Right lung (tissue), 10 donors: ENCODE results near the gene AP5B1. TPM values are rescaled to one million over a fixed set of nuclear protein-coding genes. Genes with fewer than 3 reads are reported as not detected.
A peak's percentile ranks its signal among the peaks of the same experiment; 100 is the strongest.

Source experiments
- DNase-seq, 2 donors: peaks; one replicate each; pipeline ENCODE4 v3.0.0-alpha.2; 2013
- long read RNA-seq, 8 donors: transcript quantifications; one replicate each; lab custom pipeline, GENCODE V29; 2026
- polyA plus RNA-seq, 5 donors: library from polyadenylated mRNA; unstranded; fragments of 120-200 nt; gene quantifications; one replicate each; pipeline versions ENCODE4 v1.2.1 to v1.2.3, GENCODE V29; 2013; ENCODE audit warnings: inconsistent platforms in 1 of 5, low replicate concordance in 1 of 5; ENCODE audit not compliant: insufficient read length in 5 of 5, insufficient read depth in 1 of 5

The AP5B1 gene, protein sequence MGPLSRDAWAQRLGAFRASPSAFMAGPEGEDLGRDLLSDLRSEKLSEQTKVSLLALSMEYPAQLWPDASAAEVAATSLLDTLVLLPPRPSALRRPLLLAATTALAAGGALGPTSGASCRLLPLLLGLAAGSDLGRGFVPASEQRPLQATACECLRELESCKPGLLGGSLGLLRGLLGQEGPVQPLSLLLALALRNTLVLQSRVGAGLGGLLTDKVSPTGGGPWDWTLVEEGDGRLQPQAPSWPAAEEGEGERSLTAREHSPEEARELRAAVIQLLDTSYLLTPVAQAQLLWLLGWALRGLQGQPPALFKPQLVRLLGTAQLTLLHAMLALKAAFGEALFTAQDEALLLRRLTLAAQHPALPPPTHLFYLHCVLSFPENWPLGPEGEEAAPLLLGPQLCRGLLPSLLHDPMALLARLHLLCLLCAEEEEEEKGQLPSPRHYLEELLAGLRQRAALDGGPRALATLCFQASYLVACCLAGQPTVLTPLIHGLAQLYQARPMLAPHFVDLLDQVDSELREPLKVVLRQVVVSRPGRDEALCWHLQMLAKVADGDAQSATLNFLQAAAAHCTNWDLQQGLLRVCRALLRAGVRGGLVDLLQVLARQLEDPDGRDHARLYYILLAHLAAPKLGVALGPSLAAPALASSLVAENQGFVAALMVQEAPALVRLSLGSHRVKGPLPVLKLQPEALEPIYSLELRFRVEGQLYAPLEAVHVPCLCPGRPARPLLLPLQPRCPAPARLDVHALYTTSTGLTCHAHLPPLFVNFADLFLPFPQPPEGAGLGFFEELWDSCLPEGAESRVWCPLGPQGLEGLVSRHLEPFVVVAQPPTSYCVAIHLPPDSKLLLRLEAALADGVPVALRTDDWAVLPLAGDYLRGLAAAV
- polyA plus RNA-seq, result 1 to 10 TPM; 2.2 to 4.2 (median 3.4) TPM
- long read RNA-seq, donor 1, full-length matches to known transcripts, result 1 of 1 reads
- long read RNA-seq, donor 1, partial matches to known transcripts, result 0 of 1 reads
- long read RNA-seq, donor 1, other reads (novel, unspliced or antisense), result 0 of 1 reads
- long read RNA-seq, donor 2, full-length matches to known transcripts, result 1 of 1 reads
- long read RNA-seq, donor 2, partial matches to known transcripts, result 0 of 1 reads
- long read RNA-seq, donor 2, other reads (novel, unspliced or antisense), result 0 of 1 reads
- long read RNA-seq, donor 3, full-length matches to known transcripts, result 1 of 1 reads
- long read RNA-seq, donor 3, partial matches to known transcripts, result 0 of 1 reads
- long read RNA-seq, donor 3, other reads (novel, unspliced or antisense), result 0 of 1 reads
- long read RNA-seq, donor 4, full-length matches to known transcripts, result 2 of 2 reads
- long read RNA-seq, donor 4, partial matches to known transcripts, result 0 of 2 reads
- long read RNA-seq, donor 4, other reads (novel, unspliced or antisense), result 0 of 2 reads
- long read RNA-seq, donor 5, full-length matches to known transcripts, result 2 of 2 reads
- long read RNA-seq, donor 5, partial matches to known transcripts, result 0 of 2 reads
- long read RNA-seq, donor 5, other reads (novel, unspliced or antisense), result 0 of 2 reads
- long read RNA-seq, donor 6, full-length matches to known transcripts, result 1 of 1 reads
- long read RNA-seq, donor 6, partial matches to known transcripts, result 0 of 1 reads
- long read RNA-seq, donor 6, other reads (novel, unspliced or antisense), result 0 of 1 reads
- long read RNA-seq, donor 7, result 0 reads
- long read RNA-seq, donor 8, result 0 reads

DNA sequence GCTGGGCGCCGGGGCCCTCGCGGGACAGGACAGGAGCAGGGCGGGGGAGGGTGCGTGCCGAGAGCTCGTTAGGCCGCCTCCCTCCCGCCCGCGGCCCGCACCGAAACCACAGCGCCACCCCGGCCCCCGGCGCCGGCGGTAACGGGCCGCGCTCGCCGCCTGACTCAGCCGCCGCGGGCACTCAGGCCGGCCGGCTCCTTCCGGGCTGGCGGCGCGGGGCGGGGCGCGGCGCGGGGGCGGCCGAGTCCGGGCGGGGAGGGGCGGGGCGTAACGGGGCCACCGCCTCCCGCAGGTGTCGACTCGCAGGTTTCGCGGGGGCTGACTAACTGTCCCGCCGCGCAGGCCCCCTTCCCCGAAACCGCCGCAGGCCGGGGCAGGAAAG, at the start of gene AP5B1:
TSS of gene AP5B1 (minus strand) at position 207 of the 382 bp plus-strand sequence. CDS start 385 bp downstream, outside the sequence.
- no peak for DNase-seq

DNA sequence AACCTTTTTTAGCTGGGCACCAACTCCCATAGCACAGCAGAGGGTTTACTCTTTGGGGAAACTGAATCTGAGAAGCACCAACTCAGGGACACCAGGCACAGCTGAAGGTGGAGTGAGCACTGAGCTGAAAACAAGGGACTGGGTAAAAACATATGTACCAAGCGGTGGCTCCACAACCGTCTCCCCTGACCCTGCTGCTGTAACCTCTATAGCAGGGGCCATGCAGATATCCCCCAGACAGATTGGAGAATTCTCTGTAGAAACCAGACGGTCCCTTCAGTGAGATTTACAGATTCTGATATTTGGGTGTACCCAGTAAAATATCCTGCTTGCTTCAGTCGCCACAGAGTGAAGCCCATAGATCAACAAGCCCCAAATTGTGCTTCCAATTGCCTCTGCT, 48.7 kb upstream of the AP5B1 start:
- DNase-seq, result no peak

DNA sequence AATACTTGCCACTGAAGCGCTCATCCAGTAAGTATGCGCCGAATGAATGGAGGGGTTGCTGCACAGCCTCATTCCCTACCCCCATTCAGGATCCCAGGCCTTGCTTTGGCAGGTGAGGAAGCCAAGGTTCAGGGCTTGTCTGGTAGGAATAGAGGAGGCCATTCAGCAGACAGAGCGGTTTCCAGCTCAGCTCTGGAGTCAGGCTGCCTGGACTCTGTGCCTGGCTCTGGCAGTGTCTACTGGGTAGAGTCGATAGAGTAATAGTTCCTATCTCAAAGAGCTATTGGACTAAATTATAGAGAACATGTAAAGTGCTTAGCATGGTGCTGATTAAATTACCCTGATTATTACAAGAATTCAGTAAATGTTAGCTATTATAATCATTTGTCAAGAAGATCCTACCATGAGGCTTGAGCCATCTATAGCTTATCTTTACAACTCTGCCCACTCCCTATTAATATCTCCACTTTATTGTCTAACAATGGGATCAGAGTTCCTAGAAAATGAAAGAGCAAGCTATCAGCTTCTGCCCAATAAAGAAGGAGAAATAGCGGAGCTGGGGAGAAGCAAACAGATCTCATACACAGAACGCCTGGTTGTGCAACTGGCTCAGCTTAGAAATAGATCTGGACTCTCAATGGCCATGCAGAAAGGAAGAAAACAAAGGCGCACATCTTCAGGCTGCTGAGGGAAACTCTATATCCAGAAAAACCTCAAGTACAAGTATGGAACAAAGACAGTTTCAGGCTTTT, 46.4 kb upstream of the AP5B1 start:
- no peak for DNase-seq

DNA sequence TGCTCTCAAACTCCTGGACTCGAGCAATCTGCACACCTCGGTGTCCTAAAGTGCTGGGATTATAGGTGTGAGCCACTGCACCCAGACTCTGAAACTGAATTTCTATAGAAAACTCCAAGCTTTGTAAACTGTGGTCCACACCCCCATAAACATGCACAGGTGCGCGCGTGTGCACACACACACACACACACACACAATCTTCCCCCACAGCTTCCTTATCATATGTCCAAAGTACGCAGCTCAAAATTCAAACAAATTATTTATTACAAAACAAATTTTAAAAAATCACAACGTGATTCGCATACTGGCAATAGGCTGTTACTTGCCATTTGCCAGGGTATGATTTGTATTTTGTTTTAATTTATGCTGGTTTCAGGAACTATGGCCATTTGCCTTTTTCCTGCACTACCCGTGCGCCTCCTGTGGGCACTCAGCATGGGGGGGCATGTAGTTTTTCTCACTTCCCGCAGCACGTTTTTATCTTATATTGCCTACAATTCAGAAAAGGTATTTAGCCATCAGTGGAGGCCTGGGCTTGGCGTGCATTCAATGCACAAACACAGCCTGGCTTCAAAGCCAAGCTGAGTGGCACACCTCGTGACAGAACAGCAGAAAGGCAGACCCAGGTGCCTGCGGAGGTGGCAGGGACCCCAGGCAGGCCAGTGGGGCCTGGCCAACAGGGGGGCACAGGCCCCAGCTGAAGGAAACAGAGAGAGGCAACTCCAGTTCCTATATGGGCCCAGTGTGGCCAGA, 42.2 kb upstream of the AP5B1 start:
- DNase-seq, result peak; percentile 25 to 29

DNA sequence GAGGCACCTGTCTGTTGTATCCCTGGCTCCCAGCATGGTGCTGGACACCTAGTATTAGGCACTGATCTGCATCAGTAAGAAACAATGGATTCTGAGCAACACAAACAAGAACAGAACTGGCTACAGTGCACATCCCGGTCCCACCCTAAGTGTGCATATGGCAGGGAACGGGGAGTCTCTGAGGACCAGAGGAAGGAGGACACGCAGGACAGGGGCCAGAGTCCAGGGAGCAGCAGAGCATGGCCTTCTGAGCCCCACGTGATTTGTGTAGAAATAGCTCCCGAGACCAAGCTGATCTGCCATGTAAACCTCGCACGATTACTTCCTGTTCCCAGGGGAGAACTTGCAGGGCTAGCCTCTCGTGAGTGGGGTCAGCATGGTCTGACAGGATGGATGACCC, 40.3 kb upstream of the AP5B1 start:
- no peak for DNase-seq

DNA sequence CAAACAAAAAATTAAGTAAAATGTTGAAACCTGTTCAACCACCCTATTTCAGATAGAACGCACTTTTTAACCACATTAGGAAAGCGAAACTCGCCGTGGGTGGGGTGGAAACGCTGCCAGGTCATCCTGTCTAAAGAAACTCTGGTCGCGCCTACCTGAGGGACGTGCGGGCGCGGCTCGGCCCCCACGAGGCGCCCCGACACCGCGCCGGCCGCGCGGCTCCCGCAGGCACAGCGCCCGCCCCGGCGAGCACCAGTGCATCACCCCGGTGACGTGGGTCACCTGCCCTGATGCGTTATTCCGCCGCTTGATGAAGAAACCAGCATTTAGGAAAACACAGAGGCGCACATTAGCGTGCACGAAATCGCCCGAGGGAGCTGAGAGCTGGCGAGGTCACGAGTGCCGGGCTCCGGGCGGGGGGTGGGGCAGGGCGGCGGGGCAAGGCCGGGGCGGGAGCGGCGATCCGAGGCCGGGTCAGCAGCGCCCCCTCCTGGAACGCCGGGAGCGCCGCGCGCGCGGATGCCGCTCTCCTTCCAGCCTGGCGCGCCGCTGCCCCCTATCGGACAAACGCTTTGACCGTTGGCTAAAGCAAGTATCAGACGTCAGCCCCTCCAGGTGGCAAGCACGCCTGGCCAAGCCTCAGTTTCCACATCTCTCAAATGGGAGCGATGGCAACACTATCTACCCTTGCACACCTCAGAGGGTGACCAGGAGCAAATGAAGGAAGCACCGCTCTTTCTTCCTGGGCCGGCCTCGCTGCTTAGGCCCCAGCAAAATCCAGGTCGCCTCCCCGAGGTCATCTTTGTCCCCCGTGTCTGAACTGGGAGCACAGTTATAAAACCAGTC, 37.3 kb upstream of the AP5B1 start:
- DNase-seq, result peak; percentile 81 to 90

DNA sequence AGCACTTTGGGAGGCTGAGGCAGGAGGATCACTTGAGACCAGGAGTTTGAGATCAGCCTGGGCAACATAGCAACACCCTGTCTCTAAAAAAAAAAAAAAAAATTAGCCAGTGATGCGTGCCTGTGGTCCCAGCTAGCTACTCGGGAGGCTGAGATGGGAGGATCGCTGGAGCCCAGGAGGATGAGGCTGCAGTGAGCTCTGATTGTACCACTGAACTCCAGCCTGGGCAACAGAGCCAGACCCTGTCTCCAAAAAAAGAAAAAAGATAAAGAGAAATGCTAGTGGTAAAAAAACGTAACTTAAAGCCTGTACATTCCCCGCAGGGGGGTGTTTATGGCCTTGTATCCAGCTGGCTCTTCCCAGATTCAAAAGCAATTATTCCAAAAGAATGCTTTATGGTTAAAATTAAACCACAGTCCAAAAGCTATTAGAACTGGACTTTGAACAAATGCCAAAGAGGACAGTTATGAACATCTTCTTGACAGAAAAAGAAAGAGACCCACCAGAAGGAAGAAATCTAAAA, 36.6 kb upstream of the AP5B1 start:
- DNase-seq, result peak in 1 of 2 donors; percentile 55

DNA sequence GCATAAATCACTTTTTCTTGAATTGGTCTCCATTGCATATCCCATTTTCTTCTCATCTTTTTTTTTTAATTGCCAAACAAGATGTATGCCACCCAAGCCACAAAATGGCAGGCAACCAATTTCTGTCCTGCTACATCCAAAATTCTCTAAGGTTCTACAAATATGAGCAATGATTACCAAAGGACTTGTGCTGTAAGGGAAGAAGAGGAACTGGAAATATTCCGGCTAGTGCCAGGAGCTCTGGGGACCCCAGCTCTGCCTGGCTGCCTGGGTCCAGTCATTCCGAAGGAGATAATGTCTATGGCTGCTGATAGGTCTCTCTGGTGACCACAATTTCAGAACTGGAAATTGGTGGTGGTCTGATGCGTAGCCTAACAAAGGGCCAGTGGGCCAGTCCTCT, 35.9 kb upstream of the AP5B1 start:
- DNase-seq, result no peak

DNA sequence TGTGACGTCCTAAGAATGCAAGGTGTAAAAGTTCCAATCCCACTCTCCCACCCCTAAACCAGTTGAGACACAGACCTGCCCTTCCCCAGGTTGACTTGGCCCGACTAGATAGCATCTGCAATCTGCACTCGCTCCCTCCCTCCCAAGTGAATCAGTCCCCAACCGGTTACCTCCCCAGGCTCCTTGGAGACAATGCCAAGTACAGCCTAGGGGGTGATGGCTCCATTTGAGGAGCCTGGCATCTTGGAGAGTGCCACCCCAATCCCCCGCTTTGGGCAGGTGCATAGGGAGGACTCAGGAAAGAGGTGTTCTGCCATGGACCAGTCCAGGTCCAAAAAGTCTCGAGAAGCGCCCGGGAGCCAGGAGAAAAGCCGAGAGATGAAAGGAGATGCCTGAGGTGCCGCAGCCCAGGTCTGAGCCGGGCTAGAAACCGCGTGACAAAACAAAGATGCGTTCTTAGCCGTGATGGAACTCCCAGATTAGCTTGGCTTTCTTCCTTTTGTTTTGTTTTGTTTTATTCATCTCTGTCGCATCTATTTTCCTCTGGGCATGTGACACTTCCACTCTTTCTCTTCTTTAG, 34.3 kb upstream of the AP5B1 start:
- no peak for DNase-seq

DNA sequence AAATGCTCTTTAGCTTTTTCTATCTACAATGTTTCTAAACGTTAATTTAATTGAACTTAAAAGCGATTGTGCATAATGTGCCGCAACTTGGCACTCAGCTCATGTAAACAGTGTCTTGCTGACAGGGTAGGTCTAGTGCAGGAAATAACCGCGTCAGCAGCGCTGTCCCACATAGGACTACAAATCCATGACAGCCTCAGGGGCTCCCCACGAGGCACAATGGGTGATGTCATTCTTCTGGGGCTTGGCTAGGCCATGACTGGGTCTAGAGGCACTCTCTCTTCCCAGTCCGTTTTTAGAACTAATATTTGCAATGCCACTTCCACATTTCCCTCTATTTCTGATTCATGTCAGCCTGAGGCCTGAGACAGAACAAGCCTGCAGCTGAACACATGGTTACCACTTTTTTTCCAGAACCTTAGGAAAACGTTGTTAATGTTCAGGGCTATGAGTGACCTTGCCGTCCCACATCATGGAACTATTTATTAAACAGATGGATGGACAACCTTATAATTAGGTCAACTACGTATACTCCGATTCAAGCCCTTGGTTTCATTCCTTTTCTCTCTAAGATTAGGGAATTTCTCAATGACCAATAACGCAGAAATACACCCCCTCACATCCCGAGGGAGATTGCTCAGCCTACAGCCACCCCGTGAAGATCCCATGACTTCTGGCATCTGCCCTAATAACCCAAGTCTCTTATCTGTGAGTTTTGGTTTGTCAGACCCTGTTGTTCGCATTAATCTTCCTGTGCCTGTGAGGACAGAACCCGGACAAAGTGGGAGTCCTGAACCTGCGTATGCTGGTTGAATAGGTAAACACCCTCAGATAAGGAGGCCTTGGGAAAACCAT, 33.6 kb upstream of the AP5B1 start:
- DNase-seq, result no peak

DNA sequence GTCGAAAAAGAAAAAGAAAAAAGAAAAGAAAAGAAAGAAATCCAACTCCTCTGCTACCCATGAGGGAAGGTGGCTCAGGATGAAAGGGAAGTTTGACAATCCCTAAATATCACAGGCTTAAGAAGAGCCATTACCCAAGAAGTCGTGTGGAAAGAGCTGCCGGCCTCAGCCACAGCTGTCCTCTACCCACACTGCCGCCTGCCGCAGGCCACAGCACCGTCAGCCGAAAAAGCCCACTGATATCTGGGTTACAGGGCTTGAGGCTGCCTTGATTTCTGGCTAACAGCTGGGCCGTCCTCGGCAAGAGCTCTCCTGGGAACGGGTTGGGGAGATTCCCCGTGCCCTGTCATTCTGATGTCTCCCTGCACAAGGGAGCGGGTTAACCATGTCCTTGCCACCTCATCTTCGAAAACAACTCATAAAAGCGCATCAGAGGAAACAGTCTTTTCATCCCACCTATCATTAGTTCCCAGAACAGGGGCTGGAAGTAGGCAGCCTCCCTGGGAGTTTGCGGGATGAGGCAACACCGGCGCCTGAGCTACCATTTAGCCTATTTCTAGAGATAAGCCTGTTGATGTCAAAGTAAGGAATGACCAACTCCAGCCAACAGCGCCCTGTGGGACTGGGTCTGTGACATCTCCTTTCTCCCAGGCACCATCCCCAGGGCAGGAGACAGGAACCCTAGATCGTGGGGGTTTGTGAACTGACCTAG, 31.1 kb upstream of the AP5B1 start:
- DNase-seq, result no peak

DNA sequence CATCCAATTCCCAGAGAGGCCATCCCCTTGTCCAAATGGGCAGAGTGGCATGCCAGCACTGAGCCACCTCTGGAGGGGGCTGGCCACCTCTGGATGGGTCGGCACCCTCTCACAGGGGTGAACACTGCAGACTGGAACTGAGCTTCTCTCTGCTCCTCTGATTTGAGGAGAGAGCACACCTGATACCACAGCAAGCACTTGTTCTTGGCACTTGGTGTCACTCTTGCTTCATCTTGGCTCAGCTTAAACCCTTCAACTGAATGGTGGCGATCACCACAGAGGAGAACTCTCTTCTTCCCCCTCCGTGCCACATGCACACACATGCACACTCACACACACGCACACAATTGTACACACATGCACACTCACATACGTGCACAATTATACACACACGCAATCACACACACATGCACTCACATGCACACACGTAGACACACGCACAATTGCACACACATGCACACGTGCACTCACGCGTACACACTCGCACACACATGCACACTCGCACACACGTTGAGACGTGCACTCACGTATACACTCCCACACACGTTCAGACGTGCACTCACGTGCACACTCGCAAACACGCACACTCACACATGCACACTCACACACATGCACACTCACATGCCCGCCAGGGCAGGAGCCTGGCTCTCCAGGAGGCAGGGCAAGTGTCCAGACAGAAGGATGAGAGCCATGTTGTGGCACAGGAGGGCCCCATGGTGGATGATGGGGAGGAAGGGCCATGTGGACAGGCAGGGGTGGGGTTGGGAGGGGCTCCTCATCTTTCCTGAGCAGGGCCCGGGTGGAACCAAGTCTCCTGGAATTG, 29.5 kb upstream of the AP5B1 start:
- no peak for DNase-seq

DNA sequence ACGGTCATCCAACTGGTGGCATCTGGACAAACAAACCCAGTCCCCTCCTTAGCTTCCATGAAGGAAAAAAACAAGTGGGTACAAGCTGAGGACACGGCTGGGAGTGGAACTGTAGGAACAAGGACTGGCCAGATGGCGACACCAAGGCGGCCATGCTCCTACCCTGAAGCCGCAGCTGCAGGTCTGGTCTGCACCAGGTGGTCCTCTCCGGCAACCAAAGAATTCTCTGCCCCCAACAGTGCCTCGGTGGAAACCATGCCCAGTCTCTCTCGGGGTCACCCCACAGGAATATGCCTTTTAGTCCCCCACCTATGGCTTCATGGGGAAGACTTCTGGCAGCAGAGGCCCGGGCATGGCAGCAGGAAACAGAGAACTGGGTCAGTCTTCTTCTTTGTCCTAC, 28.7 kb upstream of the AP5B1 start:
- DNase-seq, result no peak

DNA sequence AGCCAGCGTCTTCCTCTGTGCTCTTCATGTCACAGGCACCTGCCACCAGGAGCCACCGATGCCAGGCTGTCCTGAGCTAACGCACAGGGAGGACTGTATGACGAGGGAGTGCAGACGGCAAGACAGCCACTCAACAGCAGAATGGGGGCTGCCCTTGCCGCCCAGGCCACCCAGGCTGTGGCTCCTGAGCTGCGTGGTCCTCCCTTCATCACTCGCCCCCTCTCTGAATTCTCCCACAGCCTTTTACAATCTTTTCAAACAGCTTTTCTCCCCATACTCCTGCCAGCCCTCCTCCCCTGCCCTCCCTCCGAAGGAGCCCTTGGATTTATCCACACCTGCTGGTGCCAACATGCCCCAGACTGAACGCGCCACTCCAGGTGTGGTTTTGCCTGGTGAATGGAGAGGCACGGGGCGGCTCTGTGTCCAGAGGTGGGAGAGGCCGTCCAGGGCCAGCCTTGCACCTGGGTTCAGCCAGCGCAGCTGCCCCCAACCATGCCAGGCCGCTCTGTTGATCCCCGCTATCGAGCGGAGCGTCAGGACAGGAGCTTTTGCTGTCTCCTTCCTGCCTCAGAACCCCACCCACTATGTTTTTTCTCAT, 28.1 kb upstream of the AP5B1 start:
- no peak for DNase-seq

DNA sequence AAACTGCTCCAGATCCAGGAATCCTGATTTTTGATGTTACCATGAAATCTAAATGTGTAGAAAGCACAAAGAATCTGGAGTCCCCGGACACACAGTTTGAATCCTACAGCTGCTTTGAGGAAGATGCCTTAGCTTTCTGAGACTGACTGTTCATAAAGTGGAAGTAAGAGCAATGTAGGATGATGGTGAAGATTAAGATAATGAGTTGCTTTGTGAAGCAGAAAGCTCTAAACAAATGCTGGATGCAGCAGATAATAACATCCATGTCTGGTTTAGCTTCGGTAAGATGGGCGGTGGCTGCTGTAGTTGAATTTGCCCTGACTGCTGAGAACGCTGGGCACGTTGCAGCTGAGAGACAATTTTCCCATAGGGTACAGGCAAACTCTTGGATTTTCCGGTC, 26.2 kb upstream of the AP5B1 start:
- DNase-seq, result no peak
